ENCODE data around the gene ECHDC3.

ECHDC3 gene

DNA sequence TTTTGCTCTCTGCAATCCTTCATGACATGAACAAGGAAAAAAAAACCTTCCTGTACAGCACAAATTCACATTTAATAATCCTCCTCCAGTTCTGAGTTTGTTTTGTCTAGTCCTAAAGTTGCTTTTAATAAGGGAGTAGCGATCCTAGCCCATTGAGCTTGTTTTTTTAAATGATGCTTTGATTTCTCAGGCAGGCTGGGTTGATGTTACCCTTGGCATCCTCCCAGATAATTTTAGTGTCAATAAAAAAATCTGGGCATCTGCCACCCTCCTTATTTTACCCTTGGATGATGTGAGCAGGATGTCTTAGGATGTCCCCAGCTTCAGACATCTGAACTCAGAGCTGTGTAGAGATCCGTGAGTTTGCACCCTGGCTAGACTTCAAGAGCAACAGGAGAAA lies 47.1 kb downstream of the ECHDC3 start:
- H3K4me3 ChIP-seq (replicated peaks in 1 of 2; ENCODE audit: low read depth in 2 of 2, low read length in 2 of 2), result no peak overlapping the region
- DNase-seq (ENCODE audit: low read depth in 2 of 2), result no peak
- TF ChIP-seq, protein P1, sequence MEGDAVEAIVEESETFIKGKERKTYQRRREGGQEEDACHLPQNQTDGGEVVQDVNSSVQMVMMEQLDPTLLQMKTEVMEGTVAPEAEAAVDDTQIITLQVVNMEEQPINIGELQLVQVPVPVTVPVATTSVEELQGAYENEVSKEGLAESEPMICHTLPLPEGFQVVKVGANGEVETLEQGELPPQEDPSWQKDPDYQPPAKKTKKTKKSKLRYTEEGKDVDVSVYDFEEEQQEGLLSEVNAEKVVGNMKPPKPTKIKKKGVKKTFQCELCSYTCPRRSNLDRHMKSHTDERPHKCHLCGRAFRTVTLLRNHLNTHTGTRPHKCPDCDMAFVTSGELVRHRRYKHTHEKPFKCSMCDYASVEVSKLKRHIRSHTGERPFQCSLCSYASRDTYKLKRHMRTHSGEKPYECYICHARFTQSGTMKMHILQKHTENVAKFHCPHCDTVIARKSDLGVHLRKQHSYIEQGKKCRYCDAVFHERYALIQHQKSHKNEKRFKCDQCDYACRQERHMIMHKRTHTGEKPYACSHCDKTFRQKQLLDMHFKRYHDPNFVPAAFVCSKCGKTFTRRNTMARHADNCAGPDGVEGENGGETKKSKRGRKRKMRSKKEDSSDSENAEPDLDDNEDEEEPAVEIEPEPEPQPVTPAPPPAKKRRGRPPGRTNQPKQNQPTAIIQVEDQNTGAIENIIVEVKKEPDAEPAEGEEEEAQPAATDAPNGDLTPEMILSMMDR (IDR thresholded peaks at IDR 0.05; ENCODE audit: low read depth, low read length), result no peak

DNA sequence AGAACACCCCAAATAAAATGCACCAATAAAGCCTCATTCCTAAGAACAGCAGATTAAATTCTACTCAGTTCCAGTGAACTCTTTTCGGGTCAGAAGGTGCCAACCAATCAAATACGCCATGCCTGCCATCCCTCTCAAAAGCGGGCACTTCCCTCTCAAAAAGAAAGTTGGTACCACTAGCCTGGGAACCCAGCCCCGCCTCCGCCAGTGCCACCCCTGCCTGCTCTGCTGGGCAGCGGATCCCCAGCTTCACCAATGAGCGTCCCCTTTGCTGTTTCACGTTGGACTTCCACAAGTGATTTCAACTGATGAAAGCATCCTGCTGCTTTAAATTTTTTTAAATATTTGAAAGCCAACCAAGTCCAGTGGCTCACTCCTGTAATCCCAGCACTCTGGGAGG lies 47.8 kb downstream of the ECHDC3 start:
- DNase-seq (ENCODE audit: low read depth in 2 of 2), result no peak
- H3K4me3 ChIP-seq (replicated peaks in 1 of 2; ENCODE audit: low read depth in 2 of 2, low read length in 2 of 2), result no peak overlapping the region
- TF ChIP-seq, protein P1 (IDR thresholded peaks at IDR 0.05; ENCODE audit: low read depth, low read length), result no peak

DNA sequence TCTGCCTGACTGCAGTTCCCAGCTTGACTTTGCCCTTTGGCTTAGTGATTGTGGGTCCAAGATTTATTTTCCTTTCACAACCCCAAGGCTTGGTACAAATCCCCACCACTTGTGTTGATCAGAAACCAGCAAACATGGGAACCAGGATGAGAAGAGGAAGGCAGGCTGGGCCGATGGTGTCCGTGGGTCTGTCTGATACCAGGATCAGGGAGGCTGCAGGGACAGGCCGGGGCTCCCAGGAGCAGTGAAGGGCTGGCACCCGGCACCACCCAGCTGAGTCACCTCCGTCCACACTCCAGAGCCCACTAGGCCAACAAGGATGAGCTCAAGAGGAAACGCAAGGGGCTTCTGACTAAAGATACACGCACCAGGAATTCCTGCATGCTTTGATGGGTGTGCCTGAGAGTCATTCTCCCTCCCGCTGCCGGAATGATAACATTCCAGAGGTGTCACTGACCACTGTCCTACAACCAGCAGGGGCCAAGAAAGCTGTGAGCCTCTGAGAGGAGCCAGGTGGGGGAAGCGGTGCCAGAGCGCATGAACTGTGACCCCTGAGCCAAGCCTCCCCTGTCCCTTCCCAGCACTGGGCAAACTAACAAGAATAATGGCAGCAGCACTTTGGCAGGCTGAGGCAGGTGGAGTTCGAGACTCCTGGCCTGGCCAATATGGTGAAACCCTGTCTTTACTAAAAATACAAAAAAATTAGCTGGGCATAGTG lies 51.7 kb downstream of the ECHDC3 start:
- DNase-seq (ENCODE audit: low read depth in 2 of 2), result peak; percentile 36 to 84
- no peak overlapping the region for H3K4me3 ChIP-seq (replicated peaks in 1 of 2; ENCODE audit: low read depth in 2 of 2, low read length in 2 of 2)
- TF ChIP-seq, protein P1 (IDR thresholded peaks at IDR 0.05; ENCODE audit: low read depth, low read length), result no peak

DNA sequence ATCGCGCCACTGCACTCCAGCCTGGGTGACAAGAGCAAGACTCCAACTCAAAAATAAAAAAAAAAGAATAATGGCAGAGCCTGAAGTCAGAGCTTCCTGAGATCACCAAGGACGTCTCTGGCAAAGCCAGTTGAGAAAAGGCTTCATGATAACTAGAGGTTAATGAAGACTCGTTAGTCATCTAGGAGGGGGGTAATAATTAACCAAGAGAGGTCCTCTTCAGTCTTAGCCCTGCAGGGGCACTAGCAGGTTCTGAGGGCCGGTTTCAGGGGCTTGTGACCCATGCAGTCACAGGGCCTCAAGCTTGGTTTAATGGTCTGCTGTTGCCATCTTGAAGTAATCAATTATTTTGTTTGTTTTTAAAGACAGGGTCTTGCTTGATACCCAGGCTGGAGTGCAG lies 52.4 kb downstream of the ECHDC3 start:
- H3K4me3 ChIP-seq (replicated peaks in 1 of 2; ENCODE audit: low read depth in 2 of 2, low read length in 2 of 2), result no peak overlapping the region
- no peak for DNase-seq (ENCODE audit: low read depth in 2 of 2)
- TF ChIP-seq, protein P1 (IDR thresholded peaks at IDR 0.05; ENCODE audit: low read depth, low read length), result no peak

DNA sequence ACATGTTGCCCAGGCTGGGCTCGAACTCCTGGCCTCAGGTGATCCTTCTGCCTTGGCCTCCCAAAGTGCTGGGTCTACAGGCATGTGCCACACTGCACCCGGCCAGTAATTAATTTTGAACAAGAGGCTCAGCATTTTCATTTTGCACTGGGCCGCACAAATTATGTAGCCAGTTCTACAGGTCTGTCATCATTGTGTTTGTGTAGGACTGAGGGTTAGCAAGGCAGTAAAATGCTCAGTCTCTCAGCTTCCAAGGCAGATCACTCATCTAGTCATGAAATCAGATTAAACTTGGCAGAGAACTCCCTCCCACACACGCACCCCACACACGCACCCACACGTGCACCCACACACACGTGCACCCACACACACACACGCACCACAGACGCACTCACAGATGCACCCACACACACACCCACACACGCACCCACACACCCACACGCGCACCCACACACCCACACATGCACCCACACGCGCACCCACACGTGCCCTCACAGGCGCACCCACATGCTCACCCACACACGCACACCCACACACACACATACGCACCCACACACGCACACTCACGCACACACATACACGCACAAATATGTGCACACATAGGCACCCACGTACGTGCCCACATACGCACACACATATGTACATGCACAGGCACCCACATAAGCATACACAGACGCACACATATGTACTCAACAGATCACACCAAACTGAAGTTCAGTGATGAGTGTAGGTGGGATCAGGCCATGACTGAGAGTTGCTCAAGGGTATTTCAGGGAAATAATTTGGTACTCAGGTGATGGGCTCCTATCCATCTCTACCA lies 53.1 kb downstream of the ECHDC3 start:
- H3K4me3 ChIP-seq (replicated peaks in 1 of 2; ENCODE audit: low read depth in 2 of 2, low read length in 2 of 2), result no peak overlapping the region
- no peak for DNase-seq (ENCODE audit: low read depth in 2 of 2)
- TF ChIP-seq, protein P1 (IDR thresholded peaks at IDR 0.05; ENCODE audit: low read depth, low read length), result no peak

DNA sequence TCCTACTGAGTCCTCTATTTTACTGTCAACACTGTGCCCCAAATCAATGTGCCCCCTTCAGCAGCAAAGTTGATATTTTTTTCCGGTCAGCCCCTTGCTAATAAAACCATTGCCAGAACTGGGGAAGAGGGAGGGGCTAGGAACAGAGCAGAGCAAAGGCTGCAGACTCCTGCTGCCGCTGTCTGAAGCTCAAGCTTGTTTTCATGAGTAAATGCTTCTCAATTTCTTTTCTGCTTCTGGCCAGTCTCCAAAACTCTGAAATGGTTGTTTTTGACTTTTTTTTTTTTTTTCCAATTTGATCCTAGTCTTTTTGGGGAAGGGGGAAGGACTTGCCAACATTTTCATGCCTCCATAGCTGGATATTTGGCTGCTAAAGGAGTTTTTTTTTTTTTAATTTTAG lies 54.3 kb downstream of the ECHDC3 start:
- peak; percentile 12 to 16 for DNase-seq (ENCODE audit: low read depth in 2 of 2)
- TF ChIP-seq, protein P1 (IDR thresholded peaks at IDR 0.05; ENCODE audit: low read depth, low read length), result no peak
- no peak overlapping the region for H3K4me3 ChIP-seq (replicated peaks in 1 of 2; ENCODE audit: low read depth in 2 of 2, low read length in 2 of 2)

All from cardiac fibroblast (primary cell).